Uterus (tissue), 2 donors: ENCODE data around the gene MAN2B1.

ENCODE experiments used
- CTCF ChIP-seq, 4 experiments: fragments of 200-600 bp in 2 of 4; fragments of 450-650 bp in 2 of 4; sonication (generic) in 2 of 4; IDR thresholded peaks; one replicate each; pipeline ENCODE4 v1.5.1; 2016 to 2019; ENCODE audit warnings: antibody characterized with exemption in 4 of 4, mild to moderate bottlenecking in 2 of 4, moderate library complexity in 1 of 4
- POLR2A ChIP-seq, 2 donors: fragments of 450-650 bp; IDR thresholded peaks; one replicate each; pipeline ENCODE4 v1.6.1; 2016; ENCODE audit warnings: antibody characterized with exemption in 2 of 2, mild to moderate bottlenecking in 1 of 2, moderate library complexity in 1 of 2

GRCh38 chr19:12676384-12676792 is 9.8 kb upstream of the MAN2B1 start:
- TF ChIP-seq POLR2A (IDR thresholded peaks at IDR 0.05) (no peak), CTCF (IDR thresholded peaks at IDR 0.05) (peak; percentile 69 to 73 (median 72))
